Liver (tissue), 9 donors: ENCODE results near the gene SH3D19. TPM values are rescaled to one million over a fixed set of nuclear protein-coding genes. Genes with fewer than 3 reads are reported as not detected.

ENCODE experiments used
- DNase-seq: peaks from one replicate; pipeline ENCODE4 v3.0.0-alpha.2; 2017; ENCODE audit warnings: low spot score
- H3K27ac ChIP-seq, 2 donors: one replicate each; pipeline ENCODE4 v1.7.0; 2013; ENCODE audit warnings: inconsistent platforms in 2 of 2, low read length in 2 of 2, control low read depth in 1 of 2, low read depth in 1 of 2, mild to moderate bottlenecking in 1 of 2
- H3K27me3 ChIP-seq, 4 donors: one replicate each; pipeline versions ENCODE4 v1.6.1 to v1.7.0; 2013; ENCODE audit warnings: low read length in 3 of 4, inconsistent platforms in 1 of 4, mild to moderate bottlenecking in 1 of 4, moderate library complexity in 1 of 4; ENCODE audit not compliant: control insufficient read depth in 4 of 4, insufficient read depth in 4 of 4
- H3K36me3 ChIP-seq, 4 donors: one replicate each; pipeline versions ENCODE4 v1.6.1 to v1.7.0; 2013; ENCODE audit warnings: low read length in 3 of 4, mild to moderate bottlenecking in 3 of 4, low read depth in 1 of 4, moderate library complexity in 1 of 4; ENCODE audit not compliant: control insufficient read depth in 4 of 4, insufficient read depth in 3 of 4
- H3K4me1 ChIP-seq, 4 donors: one replicate each; pipeline versions ENCODE4 v1.6.1 to v1.7.0; 2013; ENCODE audit warnings: low read length in 3 of 4, mild to moderate bottlenecking in 3 of 4, moderate library complexity in 1 of 4; ENCODE audit not compliant: control insufficient read depth in 4 of 4, insufficient read depth in 4 of 4
- H3K4me3 ChIP-seq, 3 donors: one replicate each; pipeline versions ENCODE4 v1.6.1 to v1.7.0; 2013; ENCODE audit warnings: low read length in 3 of 3, control low read depth in 1 of 3, low read depth in 1 of 3, mild to moderate bottlenecking in 1 of 3
- H3K9ac ChIP-seq, 2 donors: one replicate each; pipeline ENCODE4 v1.7.0; 2013; ENCODE audit warnings: low read length in 2 of 2, mild to moderate bottlenecking in 2 of 2, moderate library complexity in 2 of 2, control low read depth in 1 of 2, low read depth in 1 of 2
- H3K9me3 ChIP-seq, 4 donors: one replicate each; pipeline versions ENCODE4 v1.6.1 to v1.7.0; 2013; ENCODE audit warnings: low read length in 3 of 4; ENCODE audit not compliant: control insufficient read depth in 4 of 4
- CTCF ChIP-seq: fragments of 150-350 bp; IDR thresholded peaks from 2 replicates; pipeline ENCODE4 v1.5.1; 2017; ENCODE audit warnings: improper control_type of control experiment, low read depth, low read length; ENCODE audit not compliant: missing input control
- EGR1 ChIP-seq, 2 donors: IDR thresholded peaks; 2 replicates each; pipeline ENCODE4 v1.6.1; 2016 to 2018; ENCODE audit warnings: antibody characterized with exemption in 2 of 2, low read depth in 2 of 2
- FOXA1 ChIP-seq: IDR thresholded peaks from 2 replicates; pipeline ENCODE4 v1.6.1; 2016; ENCODE audit warnings: antibody characterized with exemption
- FOXA2 ChIP-seq: IDR thresholded peaks from 2 replicates; pipeline ENCODE4 v1.6.1; 2016; ENCODE audit warnings: antibody characterized with exemption
- GABPA ChIP-seq, 2 donors: IDR thresholded peaks in 1 of 2; conservative IDR thresholded peaks in 1 of 2; 2 replicates each; pipeline ENCODE4 v1.6.1; 2016; ENCODE audit warnings: antibody characterized with exemption in 2 of 2, mild to moderate bottlenecking in 1 of 2, moderate library complexity in 1 of 2
- HNF4A ChIP-seq, 2 donors: conservative IDR thresholded peaks; 2 replicates each; pipeline ENCODE4 v1.6.1; 2016; ENCODE audit warnings: antibody characterized with exemption in 2 of 2, mild to moderate bottlenecking in 2 of 2
- HNF4G ChIP-seq: IDR thresholded peaks from 2 replicates; pipeline ENCODE4 v1.6.1; 2016; ENCODE audit warnings: antibody characterized with exemption
- JUND ChIP-seq, 2 donors: IDR thresholded peaks; 2 replicates each; pipeline ENCODE4 v1.6.1; 2016; ENCODE audit warnings: antibody characterized with exemption in 2 of 2
- NR2F2 ChIP-seq: IDR thresholded peaks from 2 replicates; pipeline ENCODE4 v1.6.1; 2016; ENCODE audit warnings: antibody characterized with exemption
- RAD21 ChIP-seq, 2 donors: IDR thresholded peaks; 2 replicates each; pipeline ENCODE4 v1.6.1; 2016; ENCODE audit warnings: antibody characterized with exemption in 2 of 2, mild to moderate bottlenecking in 2 of 2
- REST ChIP-seq: IDR thresholded peaks from 2 replicates; pipeline ENCODE4 v1.6.1; 2016; ENCODE audit warnings: antibody characterized with exemption, mild to moderate bottlenecking
- RXRA ChIP-seq, 2 donors: IDR thresholded peaks; 2 replicates each; pipeline ENCODE4 v1.6.1; 2017 to 2018; ENCODE audit warnings: antibody characterized with exemption in 2 of 2, mild to moderate bottlenecking in 1 of 2
- SP1 ChIP-seq: IDR thresholded peaks from 2 replicates; pipeline ENCODE4 v1.6.1; 2018; ENCODE audit warnings: antibody characterized with exemption, mild to moderate bottlenecking
- TAF1 ChIP-seq: conservative IDR thresholded peaks from 2 replicates; pipeline ENCODE4 v1.6.1; 2016; ENCODE audit warnings: antibody characterized with exemption, mild to moderate bottlenecking
- YY1 ChIP-seq: IDR thresholded peaks from 2 replicates; pipeline ENCODE4 v1.6.1; 2016; ENCODE audit warnings: antibody characterized with exemption, mild to moderate bottlenecking
- WGBS: extraction: QIAGEN DNeasy Blood & Tissue Kit; methylation state at CpG from one replicate; pipeline ENCODE4 v1.1.7; 2013; 5-methylcytosine and 5-hydroxymethylcytosine counted together
- polyA plus RNA-seq, 2 donors: library from polyadenylated mRNA; stranded (reverse) in 1 of 2; unstranded in 1 of 2; fragments of 200-250 nt in 1 of 2; fragments of >200 nt in 1 of 2; fragmentation: Nextera tagmentation in 1 of 2; extraction: Ambion mirVana in 1 of 2; gene quantifications; one replicate each; pipeline versions ENCODE4 v1.2.1 to v1.2.3, GENCODE V29; 2013 to 2015
- total RNA-seq, 2 donors: library from RNA; depleted of rRNA; stranded (reverse); fragments of >200 nt; gene quantifications; one replicate each; pipeline ENCODE4 v1.2.3, GENCODE V29; 2014
- TF ChIP-seq, protein P1 (sequence below): IDR thresholded peaks from 2 replicates; pipeline ENCODE4 v1.6.1; 2016; ENCODE audit warnings: antibody characterized with exemption
- TF ChIP-seq, protein P2 (sequence below): IDR thresholded peaks from 2 replicates; pipeline ENCODE4 v1.6.1; 2016; ENCODE audit warnings: antibody characterized with exemption
- TF ChIP-seq, protein P3 (sequence below): IDR thresholded peaks from 2 replicates; pipeline ENCODE4 v1.6.1; 2016; ENCODE audit warnings: antibody characterized with exemption
- donor health status: healthy.
- donor health status: healthy.
- donor health status: healthy.
- donor health status: healthy.
- donor health status: healthy.

Gene SH3D19
- total and polyA plus RNA-seq, 4 donors = 11.0 to 22.2 (median 17.1) TPM

GRCh38 chr4:151304226-151304625 is 21.2 kb downstream of the SH3D19 start:
- Histone ChIP-seq H3K27me3 (no peaks in the 10 kb centered on the region), H3K36me3 (no peaks in the 10 kb centered on the region), H3K9me3 (no peaks in the 10 kb centered on the region), H3K27ac (no peak overlapping the region), H3K4me1 (no peaks in the 10 kb centered on the region), H3K9ac (no peak overlapping the region), H3K4me3 (no peak overlapping the region)
- DNase-seq = no peak
- TF ChIP-seq, protein P1, sequence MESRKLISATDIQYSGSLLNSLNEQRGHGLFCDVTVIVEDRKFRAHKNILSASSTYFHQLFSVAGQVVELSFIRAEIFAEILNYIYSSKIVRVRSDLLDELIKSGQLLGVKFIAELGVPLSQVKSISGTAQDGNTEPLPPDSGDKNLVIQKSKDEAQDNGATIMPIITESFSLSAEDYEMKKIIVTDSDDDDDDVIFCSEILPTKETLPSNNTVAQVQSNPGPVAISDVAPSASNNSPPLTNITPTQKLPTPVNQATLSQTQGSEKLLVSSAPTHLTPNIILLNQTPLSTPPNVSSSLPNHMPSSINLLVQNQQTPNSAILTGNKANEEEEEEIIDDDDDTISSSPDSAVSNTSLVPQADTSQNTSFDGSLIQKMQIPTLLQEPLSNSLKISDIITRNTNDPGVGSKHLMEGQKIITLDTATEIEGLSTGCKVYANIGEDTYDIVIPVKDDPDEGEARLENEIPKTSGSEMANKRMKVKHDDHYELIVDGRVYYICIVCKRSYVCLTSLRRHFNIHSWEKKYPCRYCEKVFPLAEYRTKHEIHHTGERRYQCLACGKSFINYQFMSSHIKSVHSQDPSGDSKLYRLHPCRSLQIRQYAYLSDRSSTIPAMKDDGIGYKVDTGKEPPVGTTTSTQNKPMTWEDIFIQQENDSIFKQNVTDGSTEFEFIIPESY = no peak
- no peak for TF ChIP-seq YY1
- no peak for TF ChIP-seq RXRA (IDR thresholded peaks at IDR 0.05)
- no peak for TF ChIP-seq HNF4A (conservative IDR thresholded peaks at IDR 0.05)
- no peak for TF ChIP-seq FOXA1
- no peak for TF ChIP-seq TAF1
- TF ChIP-seq, protein P2, sequence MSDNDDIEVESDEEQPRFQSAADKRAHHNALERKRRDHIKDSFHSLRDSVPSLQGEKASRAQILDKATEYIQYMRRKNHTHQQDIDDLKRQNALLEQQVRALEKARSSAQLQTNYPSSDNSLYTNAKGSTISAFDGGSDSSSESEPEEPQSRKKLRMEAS = no peak
- TF ChIP-seq RAD21 (IDR thresholded peaks at IDR 0.05) = no peak

- TF ChIP-seq YY1 (no peak), RAD21 (IDR thresholded peaks at IDR 0.05) (no peak), FOXA2 (no peak), RXRA (IDR thresholded peaks at IDR 0.05) (no peak), TAF1 (no peak), HNF4G (no peak), SP1 (no peak), HNF4A (conservative IDR thresholded peaks at IDR 0.05) (no peak), FOXA1 (no peak), JUND (IDR thresholded peaks at IDR 0.05) (no peak), REST (no peak), NR2F2 (no peak), CTCF (no peak), GABPA (IDR thresholded peaks at IDR 0.05 in 1 of 2, conservative IDR thresholded peaks at IDR 0.05 in 1 of 2) (no peak), EGR1 (IDR thresholded peaks at IDR 0.05; ENCODE audit: low read depth in 2 of 2) (no peak)
- TF ChIP-seq, protein P3, sequence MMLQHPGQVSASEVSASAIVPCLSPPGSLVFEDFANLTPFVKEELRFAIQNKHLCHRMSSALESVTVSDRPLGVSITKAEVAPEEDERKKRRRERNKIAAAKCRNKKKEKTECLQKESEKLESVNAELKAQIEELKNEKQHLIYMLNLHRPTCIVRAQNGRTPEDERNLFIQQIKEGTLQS = no peak
- TF ChIP-seq, protein P1 = no peak
- TF ChIP-seq, protein P2 = no peak
- WGBS = 74% methylated on average over 4 of the region's 4 CpGs
- H3K36me3 ChIP-seq = no peaks in the 10 kb centered on the region
- no peak overlapping the region for H3K4me3 ChIP-seq
- H3K27me3 ChIP-seq = no peaks in the 10 kb centered on the region
- no peak overlapping the region for H3K9ac ChIP-seq
- H3K27ac ChIP-seq = no peak overlapping the region
- no peaks in the 10 kb centered on the region for H3K9me3 ChIP-seq
- no peak for DNase-seq
- H3K4me1 ChIP-seq = no peaks in the 10 kb centered on the region
Measured at GRCh38 chr4:151302432-151302831, 23.0 kb downstream of the SH3D19 start.
